Measurements from ENCODE around the gene PSRC1.
A peak's percentile ranks its signal among the peaks of the same experiment; 100 is the strongest.

The PSRC1 gene

GRCh38 chr1:109258481-109259466, 24.2 kb downstream of the PSRC1 start:
- DNase-seq = no peak
- H3K4me3 ChIP-seq (ENCODE audit: low read depth, low read length) = no peak overlapping the region
- H3K9me3 ChIP-seq = no peaks in the 10 kb centered on the region
- peaks cover 8% of the 10 kb centered on the region for H3K36me3 ChIP-seq
- H3K27me3 ChIP-seq = no peaks in the 10 kb centered on the region
- H3K4me1 ChIP-seq = peaks cover 23% of the 10 kb centered on the region
- TF ChIP-seq CTCF (IDR thresholded peaks at IDR 0.05; ENCODE audit: low read depth, low read length) = no peak

- TF ChIP-seq CTCF (IDR thresholded peaks at IDR 0.05; ENCODE audit: low read depth, low read length) = no peak
- Histone ChIP-seq H3K36me3 (peaks cover 8% of the 10 kb centered on the region), H3K4me1 (peaks cover 31% of the 10 kb centered on the region), H3K27me3 (no peaks in the 10 kb centered on the region), H3K4me3 (ENCODE audit: low read depth, low read length) (no peak overlapping the region), H3K9me3 (no peaks in the 10 kb centered on the region)
- DNase-seq = no peak
Measured at GRCh38 chr1:109257682-109258421, 25.1 kb downstream of the PSRC1 start.

GRCh38 chr1:109256971-109257681, 25.8 kb downstream of the PSRC1 start:
- peaks cover 8% of the 10 kb centered on the region for H3K36me3 ChIP-seq
- no peaks in the 10 kb centered on the region for H3K27me3 ChIP-seq
- H3K4me1 ChIP-seq = peaks cover 31% of the 10 kb centered on the region
- H3K4me3 ChIP-seq (ENCODE audit: low read depth, low read length) = no peak overlapping the region
- no peaks in the 10 kb centered on the region for H3K9me3 ChIP-seq
- no peak for DNase-seq
- no peak for TF ChIP-seq CTCF (IDR thresholded peaks at IDR 0.05; ENCODE audit: low read depth, low read length)

- Histone ChIP-seq H3K4me1 (peaks cover 31% of the 10 kb centered on the region), H3K36me3 (peaks cover 8% of the 10 kb centered on the region), H3K4me3 (ENCODE audit: low read depth, low read length) (no peak overlapping the region), H3K27me3 (no peaks in the 10 kb centered on the region), H3K9me3 (no peaks in the 10 kb centered on the region)
- DNase-seq = no peak
- TF ChIP-seq CTCF (IDR thresholded peaks at IDR 0.05; ENCODE audit: low read depth, low read length) = no peak
Measured at GRCh38 chr1:109256085-109256484, 26.9 kb downstream of the PSRC1 start.

- TF ChIP-seq CTCF (IDR thresholded peaks at IDR 0.05; ENCODE audit: low read depth, low read length) = no peak
- Histone ChIP-seq H3K4me1 (peaks cover 31% of the 10 kb centered on the region), H3K4me3 (ENCODE audit: low read depth, low read length) (no peak overlapping the region), H3K9me3 (no peaks in the 10 kb centered on the region), H3K27me3 (no peaks in the 10 kb centered on the region), H3K36me3 (peaks cover 8% of the 10 kb centered on the region)
- peak; percentile 5 for DNase-seq
Measured at GRCh38 chr1:109255678-109256077, 27.3 kb downstream of the PSRC1 start.

Data from BE2C (cell line).